AML-193 (cell line): ENCODE results near the gene MRPL53.
"Not testable (repeated sequence)": the region's sequence is repeated elsewhere in the genome, so short reads cannot be mapped to it uniquely, and the experiment has no call there.

ENCODE experiments used
- DNase-seq, 2 experiments: peaks; one replicate each; lab custom pipeline; 2025; lab: John Stamatoyannopoulos, UW

Gene MRPL53

GRCh38 chr2:74502720-74503505 is 30.4 kb upstream of the MRPL53 start:
- DNase-seq = peak in 1 of 2 experiments; percentile 17

- DNase-seq = no peak
Measured at GRCh38 chr2:74502147-74502719, 29.8 kb upstream of the MRPL53 start.

- DNase-seq = no peak
Measured at GRCh38 chr2:74501335-74502071, 29.0 kb upstream of the MRPL53 start.

GRCh38 chr2:74500578-74500946 is 28.1 kb upstream of the MRPL53 start:
- DNase-seq = no peak

GRCh38 chr2:74499940-74500577 is 27.6 kb upstream of the MRPL53 start:
- no peak for DNase-seq

GRCh38 chr2:74499267-74499939 is 26.9 kb upstream of the MRPL53 start, which contains the start of gene LBX2:
LBX2 (minus strand) TSS chr2:74499603; CDS start chr2:74499537, 66 bp downstream.
- DNase-seq = no peak

- DNase-seq = no peak
Measured at GRCh38 chr2:74498500-74499266, 26.2 kb upstream of the MRPL53 start.

GRCh38 chr2:74497777-74498499 is 25.5 kb upstream of the MRPL53 start:
- no peak for DNase-seq

- no peak for DNase-seq
Measured at GRCh38 chr2:74496997-74497776, 24.7 kb upstream of the MRPL53 start.

GRCh38 chr2:74495440-74495839 is 23.0 kb upstream of the MRPL53 start:
- DNase-seq = no peak

- no peak for DNase-seq
Measured at GRCh38 chr2:74493546-74493945, 21.1 kb upstream of the MRPL53 start.

GRCh38 chr2:74491648-74492544 is 19.4 kb upstream of the MRPL53 start:
- no peak for DNase-seq

- no peak for DNase-seq
Measured at GRCh38 chr2:74489906-74490305, 17.4 kb upstream of the MRPL53 start.

GRCh38 chr2:74488643-74489481 is 16.4 kb upstream of the MRPL53 start:
- DNase-seq = no peak

GRCh38 chr2:74486141-74486540 is 13.7 kb upstream of the MRPL53 start:
- no peak for DNase-seq

- not testable (repeated sequence) for DNase-seq
Measured at GRCh38 chr2:74483675-74484164, 11.2 kb upstream of the MRPL53 start.
